SK-MEL-5 (cell line): ENCODE data around the gene PTPRR. TPM values are rescaled to one million over a fixed set of nuclear protein-coding genes. Genes with fewer than 3 reads are reported as not detected.

Experiments
- DNase-seq: peaks from one replicate; pipeline ENCODE4 v3.0.0-alpha.2; 2016; ENCODE audit warnings: low read depth, low spot score
- in situ Hi-C: cut with HindIII; loops from 2 replicates; pipeline ENCODE4 v1.10.0; 2016; ENCODE audit warnings: low sequenced_read_pairs, high pct_unique_total_duplicates, low pct_unique_long_range_greater_than_20kb
- total RNA-seq: library from RNA; depleted of rRNA; stranded (reverse); fragments of >200 nt; shearing (Covaris generic); gene quantifications from 2 replicates; pipeline ENCODE4 v1.2.3, GENCODE V29; 2014

The PTPRR gene
- total RNA-seq, 1 experiment from 2014 or later = 3.9 TPM

- no peak for DNase-seq
- in situ Hi-C loops = no loop called here
Observed at GRCh38 chr12:70925539-70925938, 5.0 kb upstream of the PTPRR start.

- in situ Hi-C loops = no loop called here
- DNase-seq = no peak
Observed at GRCh38 chr12:70920891-70921290, 353 bp upstream of the PTPRR start.

- in situ Hi-C loops = no loop called here
- no peak for DNase-seq
Observed at GRCh38 chr12:70919597-70920035, 922 bp downstream of the PTPRR start.

GRCh38 chr12:70919176-70919575, 1.4 kb downstream of the PTPRR start:
- in situ Hi-C loops = no loop called here
- no peak for DNase-seq

- no peak for DNase-seq
- in situ Hi-C loops = no loop called here
Observed at GRCh38 chr12:70918321-70918720, 2.2 kb downstream of the PTPRR start.

- in situ Hi-C loops = no loop called here
- no peak for DNase-seq
Observed at GRCh38 chr12:70910666-70911065, 9.9 kb downstream of the PTPRR start.

- no peak for DNase-seq
- in situ Hi-C loops = no loop called here
Observed at GRCh38 chr12:70908978-70909377, 11.6 kb downstream of the PTPRR start.

- no peak for DNase-seq
- in situ Hi-C loops = no loop called here
Observed at GRCh38 chr12:70907412-70907811, 13.1 kb downstream of the PTPRR start.

- no peak for DNase-seq
- in situ Hi-C loops = no loop called here
Observed at GRCh38 chr12:70895956-70896355, 24.6 kb downstream of the PTPRR start.

GRCh38 chr12:70892593-70892992, 27.9 kb downstream of the PTPRR start:
- in situ Hi-C loops = no loop called here
- no peak for DNase-seq

GRCh38 chr12:70890895-70891832, 29.4 kb downstream of the PTPRR start:
- DNase-seq = no peak
- in situ Hi-C loops = no loop called here

- in situ Hi-C loops = no loop called here
- no peak for DNase-seq
Observed at GRCh38 chr12:70885956-70886355, 34.6 kb downstream of the PTPRR start.

GRCh38 chr12:70883855-70884254, 36.7 kb downstream of the PTPRR start:
- in situ Hi-C loops = no loop called here
- DNase-seq = no peak

GRCh38 chr12:70880744-70881143, 39.8 kb downstream of the PTPRR start:
- in situ Hi-C loops = no loop called here
- DNase-seq = no peak

GRCh38 chr12:70876952-70877351, 43.6 kb downstream of the PTPRR start:
- in situ Hi-C loops = no loop called here
- no peak for DNase-seq

GRCh38 chr12:70875628-70876027, 44.9 kb downstream of the PTPRR start:
- no peak for DNase-seq
- in situ Hi-C loops = no loop called here

GRCh38 chr12:70854881-70855568, 65.5 kb downstream of the PTPRR start:
- DNase-seq = no peak
- in situ Hi-C loops = no loop called here

- in situ Hi-C loops = no loop called here
- no peak for DNase-seq
Observed at GRCh38 chr12:70854138-70854537, 66.4 kb downstream of the PTPRR start.

GRCh38 chr12:70853326-70853725, 67.2 kb downstream of the PTPRR start:
- no peak for DNase-seq
- in situ Hi-C loops = no loop called here
